GM23338 (cell line): ENCODE data around the gene EEIG2. TPM values are rescaled to one million over a fixed set of nuclear protein-coding genes. Genes with fewer than 3 reads are reported as not detected.

Experiments used
- ATAC-seq: fragments of 200-7000 bp; cut with Tn5 transposase; 3 replicates; pipeline ENCODE4 v1.9.1; 2020
- DNase-seq: peaks from one replicate; pipeline ENCODE4 v3.0.0-alpha.2; 2015; ENCODE audit warnings: low spot score
- H2AFZ ChIP-seq: fragments of 200-600 bp; sonication (generic); 2 replicates; pipeline ENCODE4 v1.8.0; 2016; ENCODE audit warnings: antibody characterized with exemption, mild to moderate bottlenecking, moderate library complexity
- H3F3A ChIP-seq: fragments of 200-600 bp; sonication (generic); replicated peaks from 2 replicates; pipeline ENCODE4 v1.8.0; 2017; ENCODE audit warnings: antibody characterized with exemption, mixed run types, low read depth
- H3K27ac ChIP-seq: fragments of 200-600 bp; sonication (generic); 2 replicates; pipeline ENCODE4 v1.6.1; 2016; ENCODE audit warnings: low read depth
- H3K27me3 ChIP-seq: fragments of 200-600 bp; sonication (generic); 2 replicates; pipeline ENCODE4 v1.8.0; 2016; ENCODE audit warnings: mild to moderate bottlenecking, mixed run types, moderate library complexity; ENCODE audit not compliant: insufficient read depth
- H3K36me3 ChIP-seq: fragments of 200-600 bp; sonication (generic); 2 replicates; pipeline ENCODE4 v1.8.0; 2016; ENCODE audit warnings: mild to moderate bottlenecking; ENCODE audit not compliant: insufficient read depth
- H3K4me1 ChIP-seq: fragments of 200-600 bp; sonication (generic); 2 replicates; pipeline ENCODE4 v1.8.0; 2016; ENCODE audit warnings: mild to moderate bottlenecking, moderate library complexity; ENCODE audit not compliant: insufficient read depth
- H3K4me2 ChIP-seq: fragments of 200-600 bp; sonication (generic); 2 replicates; pipeline ENCODE4 v1.7.1; 2017; ENCODE audit warnings: mixed run types
- H3K4me3 ChIP-seq: fragments of 200-600 bp; sonication (generic); 2 replicates; pipeline ENCODE4 v1.6.1; 2016; ENCODE audit warnings: mixed run types
- H3K79me2 ChIP-seq: fragments of 200-600 bp; sonication (generic); replicated peaks from 2 replicates; pipeline ENCODE4 v1.8.0; 2017; ENCODE audit warnings: mild to moderate bottlenecking; ENCODE audit not compliant: insufficient read depth
- H3K9me2 ChIP-seq: fragments of 200-600 bp; sonication (generic); 2 replicates; pipeline ENCODE4 v1.8.0; 2017; ENCODE audit not compliant: insufficient read depth
- H4K20me1 ChIP-seq: fragments of 200-600 bp; sonication (generic); replicated peaks from 2 replicates; pipeline ENCODE4 v1.8.0; 2017; ENCODE audit warnings: mild to moderate bottlenecking; ENCODE audit not compliant: insufficient read depth
- H3K27ac Mint-ChIP-seq: 2 replicates; pipeline ENCODE4 v1.8.0; 2020; ENCODE audit warnings: inconsistent platforms, mild to moderate bottlenecking, moderate library complexity, mixed read lengths
- H3K27me3 Mint-ChIP-seq: 3 replicates; pipeline ENCODE4 v1.8.0; 2022; ENCODE audit warnings: low read depth, mild to moderate bottlenecking, moderate library complexity, mixed read lengths, inconsistent platforms; ENCODE audit not compliant: insufficient read depth, poor library complexity
- H3K36me3 Mint-ChIP-seq: 3 replicates; pipeline ENCODE4 v1.8.0; 2021; ENCODE audit warnings: low read depth, mild to moderate bottlenecking, inconsistent platforms, moderate library complexity, mixed read lengths
- H3K4me1 Mint-ChIP-seq: 3 replicates; pipeline ENCODE4 v1.8.0; 2020; ENCODE audit warnings: mild to moderate bottlenecking, inconsistent platforms, mixed read lengths
- H3K4me3 Mint-ChIP-seq: 3 replicates; pipeline ENCODE4 v1.8.0; 2021; ENCODE audit warnings: moderate library complexity, mild to moderate bottlenecking, inconsistent platforms, mixed read lengths
- H3K9me3 Mint-ChIP-seq: 3 replicates; pipeline ENCODE4 v1.8.0; 2020; ENCODE audit warnings: moderate library complexity, mild to moderate bottlenecking, inconsistent platforms, mixed read lengths
- CREB1 ChIP-seq: fragments of 250-450 bp; sonication (Bioruptor Pico); IDR thresholded peaks from 2 replicates; pipeline ENCODE4 v1.5.0; 2020; ENCODE audit warnings: low read depth, mild to moderate bottlenecking, moderate library complexity
- EZH2 ChIP-seq: fragments of 200-600 bp; sonication (generic); IDR thresholded peaks from one replicate; pipeline ENCODE4 v1.8.0; 2017; ENCODE audit warnings: antibody characterized with exemption, mild to moderate bottlenecking, low read depth; ENCODE audit not compliant: unreplicated experiment
- EZH2phosphoT487 ChIP-seq: fragments of 200-600 bp; sonication (generic); IDR thresholded peaks from one replicate; pipeline ENCODE4 v1.8.1; 2018; ENCODE audit warnings: antibody characterized with exemption; ENCODE audit not compliant: unreplicated experiment
- JUNB ChIP-seq: IDR thresholded peaks from one replicate; pipeline ENCODE4 v1.6.1; 2016; ENCODE audit warnings: antibody characterized with exemption; ENCODE audit not compliant: unreplicated experiment
- NANOG ChIP-seq: IDR thresholded peaks from 2 replicates; pipeline ENCODE4 v1.6.1; 2016; ENCODE audit warnings: antibody characterized with exemption, borderline replicate concordance
- POLR2AphosphoS5 ChIP-seq: IDR thresholded peaks from 2 replicates; pipeline ENCODE4 v1.6.1; 2016; ENCODE audit warnings: antibody characterized with exemption, low read depth
- REST ChIP-seq: IDR thresholded peaks from one replicate; pipeline ENCODE4 v1.6.1; 2018; ENCODE audit warnings: antibody characterized with exemption; ENCODE audit not compliant: unreplicated experiment
- STAT1 ChIP-seq: IDR thresholded peaks from one replicate; pipeline ENCODE4 v1.6.1; 2016; ENCODE audit warnings: antibody characterized with exemption; ENCODE audit not compliant: unreplicated experiment
- ZNF114 ChIP-seq: fragments of 250-450 bp; sonication (Bioruptor Pico); IDR thresholded peaks from 2 replicates; pipeline ENCODE4 v1.5.0; 2020; ENCODE audit warnings: mild to moderate bottlenecking, moderate library complexity
- ZNF331 ChIP-seq: fragments of 250-450 bp; sonication (Bioruptor Pico); IDR thresholded peaks from 2 replicates; pipeline ENCODE4 v1.5.0; 2020; ENCODE audit warnings: low read depth, mild to moderate bottlenecking, moderate library complexity
- ZNF462 ChIP-seq: fragments of 250-450 bp; sonication (Bioruptor Pico); IDR thresholded peaks from 2 replicates; pipeline ENCODE4 v1.5.0; 2020; ENCODE audit warnings: mild to moderate bottlenecking, moderate library complexity
- polyA plus RNA-seq: library from polyadenylated mRNA; unstranded; fragments of >200 nt; fragmentation: Nextera tagmentation; extraction: Ambion mirVana; gene quantifications from 2 replicates; pipeline ENCODE4 v1.2.1, GENCODE V29; 2016
- total RNA-seq: library from RNA; depleted of rRNA; stranded (reverse); fragments of >200 nt; shearing (Covaris generic); gene quantifications from 2 replicates; pipeline ENCODE4 v1.2.3, GENCODE V29; 2014
- TF ChIP-seq, protein P1 (sequence below), 2 experiments: fragments of 200-600 bp in 1 of 2; sonication (generic) in 1 of 2; conservative IDR thresholded peaks; 2 replicates each; pipeline versions ENCODE4 v1.5.1 to v1.6.1; 2016 to 2017; ENCODE audit warnings: antibody characterized with exemption in 2 of 2, low read depth in 2 of 2, mild to moderate bottlenecking in 2 of 2, moderate library complexity in 1 of 2
- TF ChIP-seq, protein P2 (sequence below): IDR thresholded peaks from 2 replicates; pipeline ENCODE4 v1.6.1; 2016; ENCODE audit warnings: antibody characterized with exemption

Gene EEIG2
- total and polyA plus RNA-seq, 2 experiments from 2014 or later: 7.9 to 44.5 TPM

- TF ChIP-seq, protein P1, sequence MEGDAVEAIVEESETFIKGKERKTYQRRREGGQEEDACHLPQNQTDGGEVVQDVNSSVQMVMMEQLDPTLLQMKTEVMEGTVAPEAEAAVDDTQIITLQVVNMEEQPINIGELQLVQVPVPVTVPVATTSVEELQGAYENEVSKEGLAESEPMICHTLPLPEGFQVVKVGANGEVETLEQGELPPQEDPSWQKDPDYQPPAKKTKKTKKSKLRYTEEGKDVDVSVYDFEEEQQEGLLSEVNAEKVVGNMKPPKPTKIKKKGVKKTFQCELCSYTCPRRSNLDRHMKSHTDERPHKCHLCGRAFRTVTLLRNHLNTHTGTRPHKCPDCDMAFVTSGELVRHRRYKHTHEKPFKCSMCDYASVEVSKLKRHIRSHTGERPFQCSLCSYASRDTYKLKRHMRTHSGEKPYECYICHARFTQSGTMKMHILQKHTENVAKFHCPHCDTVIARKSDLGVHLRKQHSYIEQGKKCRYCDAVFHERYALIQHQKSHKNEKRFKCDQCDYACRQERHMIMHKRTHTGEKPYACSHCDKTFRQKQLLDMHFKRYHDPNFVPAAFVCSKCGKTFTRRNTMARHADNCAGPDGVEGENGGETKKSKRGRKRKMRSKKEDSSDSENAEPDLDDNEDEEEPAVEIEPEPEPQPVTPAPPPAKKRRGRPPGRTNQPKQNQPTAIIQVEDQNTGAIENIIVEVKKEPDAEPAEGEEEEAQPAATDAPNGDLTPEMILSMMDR (conservative IDR thresholded peaks at IDR 0.05; ENCODE audit: low read depth in 2 of 2): no peak
- TF ChIP-seq ZNF114 (CRISPR knock-in tag): no peak
Measured at GRCh38 chr1:108565081-108565480, 5.2 kb downstream of the EEIG2 start (continued).

- H3K27me3 Mint-ChIP-seq: peaks cover 2% of the 10 kb centered on the region
- H3K79me2 ChIP-seq: peaks cover 89% of the 10 kb centered on the region
- H3K4me2 ChIP-seq: no peak overlapping the region
- H3K4me1 ChIP-seq: peaks cover 21% of the 10 kb centered on the region
- DNase-seq: no peak
- H3K9me3 Mint-ChIP-seq: no peaks in the 10 kb centered on the region
- H3K27me3 ChIP-seq: no peaks in the 10 kb centered on the region
- no peaks in the 10 kb centered on the region for H3K9me2 ChIP-seq
- no peaks in the 10 kb centered on the region for H3K36me3 ChIP-seq
- peaks cover 3% of the 10 kb centered on the region for H3F3A ChIP-seq
- H3K4me1 Mint-ChIP-seq: peaks cover 12% of the 10 kb centered on the region; the same call in 2 of the 3 replicates
- no peak overlapping the region for H3K4me3 ChIP-seq
- no peak for ATAC-seq
- H3K27ac Mint-ChIP-seq: no peak overlapping the region
- H3K4me3 Mint-ChIP-seq: no peak overlapping the region
- no peak overlapping the region for H3K27ac ChIP-seq
- H4K20me1 ChIP-seq: peaks cover 23% of the 10 kb centered on the region; the same call in 1 of the 2 replicates
- H2AFZ ChIP-seq: no peak overlapping the region
- no peaks in the 10 kb centered on the region for H3K36me3 Mint-ChIP-seq
- TF ChIP-seq POLR2AphosphoS5: no peak
- no peak for TF ChIP-seq EZH2phosphoT487
- TF ChIP-seq ZNF462 (CRISPR knock-in tag): no peak
- no peak for TF ChIP-seq ZNF331 (CRISPR knock-in tag)
- no peak for TF ChIP-seq NANOG
- TF ChIP-seq, protein P2, sequence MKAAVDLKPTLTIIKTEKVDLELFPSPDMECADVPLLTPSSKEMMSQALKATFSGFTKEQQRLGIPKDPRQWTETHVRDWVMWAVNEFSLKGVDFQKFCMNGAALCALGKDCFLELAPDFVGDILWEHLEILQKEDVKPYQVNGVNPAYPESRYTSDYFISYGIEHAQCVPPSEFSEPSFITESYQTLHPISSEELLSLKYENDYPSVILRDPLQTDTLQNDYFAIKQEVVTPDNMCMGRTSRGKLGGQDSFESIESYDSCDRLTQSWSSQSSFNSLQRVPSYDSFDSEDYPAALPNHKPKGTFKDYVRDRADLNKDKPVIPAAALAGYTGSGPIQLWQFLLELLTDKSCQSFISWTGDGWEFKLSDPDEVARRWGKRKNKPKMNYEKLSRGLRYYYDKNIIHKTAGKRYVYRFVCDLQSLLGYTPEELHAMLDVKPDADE: no peak
- no peak for TF ChIP-seq STAT1
- no peak for TF ChIP-seq EZH2
- no peak for TF ChIP-seq ZNF114 (CRISPR knock-in tag)
- TF ChIP-seq CREB1 (CRISPR knock-in tag): no peak
- no peak for TF ChIP-seq JUNB
- no peak for TF ChIP-seq REST
Measured at GRCh38 chr1:108565512-108565911, 5.6 kb downstream of the EEIG2 start.
